ENCODE results near the gene CRB3. TPM values are rescaled to one million over a fixed set of nuclear protein-coding genes. Genes with fewer than 3 reads are reported as not detected.

CRB3 gene
- total RNA-seq, 2 donors from 2014 or later = 115 to 118 TPM

- no peak for TF ChIP-seq CTCF (IDR thresholded peaks at IDR 0.05)
- no peaks in the 10 kb centered on the region for H3K36me3 ChIP-seq
- intact Hi-C loops (cut with DNase I) = no loop called here
- H3K9me3 ChIP-seq = no peaks in the 10 kb centered on the region
- H3K9ac ChIP-seq (ENCODE audit: low read depth in 2 of 2, low read length in 2 of 2) = peak overlapping the region; percentile 87 to 91
- H3K27ac ChIP-seq = peak overlapping the region; percentile 79
- H3K4me1 ChIP-seq = no peaks in the 10 kb centered on the region
- no peaks in the 10 kb centered on the region for H3K27me3 ChIP-seq
- DNase-seq = no peak
- peak overlapping the region; percentile 57 for H3K4me3 ChIP-seq
Observed at GRCh38 chr19:6465006-6465405, 935 bp downstream of the CRB3 start.

- Histone ChIP-seq H3K36me3 (no peaks in the 10 kb centered on the region), H3K9me3 (no peaks in the 10 kb centered on the region), H3K27ac (no peak overlapping the region), H3K27me3 (no peaks in the 10 kb centered on the region), H3K4me1 (no peaks in the 10 kb centered on the region), H3K4me3 (peak overlapping the region; percentile 57), H3K9ac (ENCODE audit: low read depth in 2 of 2, low read length in 2 of 2) (peak overlapping the region in 1 of 2 donors; percentile 91)
- DNase-seq = no peak
- intact Hi-C loops (cut with DNase I) = no loop called here
- TF ChIP-seq CTCF (IDR thresholded peaks at IDR 0.05) = no peak
Observed at GRCh38 chr19:6465663-6466062, 1.6 kb downstream of the CRB3 start.

- no peak overlapping the region for H3K4me3 ChIP-seq
- no peaks in the 10 kb centered on the region for H3K27me3 ChIP-seq
- intact Hi-C loops (cut with DNase I) = no loop called here
- H3K9me3 ChIP-seq = no peaks in the 10 kb centered on the region
- H3K36me3 ChIP-seq = no peaks in the 10 kb centered on the region
- no peak for TF ChIP-seq CTCF (IDR thresholded peaks at IDR 0.05)
- DNase-seq = no peak
- no peaks in the 10 kb centered on the region for H3K4me1 ChIP-seq
- no peak overlapping the region for H3K9ac ChIP-seq (ENCODE audit: low read depth in 2 of 2, low read length in 2 of 2)
- no peak overlapping the region for H3K27ac ChIP-seq
Observed at GRCh38 chr19:6466526-6467248, 2.6 kb downstream of the CRB3 start.

- H3K4me1 ChIP-seq = no peaks in the 10 kb centered on the region
- DNase-seq = no peak
- H3K9me3 ChIP-seq = no peaks in the 10 kb centered on the region
- H3K4me3 ChIP-seq = no peak overlapping the region
- intact Hi-C loops (cut with DNase I) = no loop called here
- H3K27ac ChIP-seq = no peak overlapping the region
- H3K9ac ChIP-seq (ENCODE audit: low read depth in 2 of 2, low read length in 2 of 2) = no peak overlapping the region
- TF ChIP-seq CTCF (IDR thresholded peaks at IDR 0.05) = no peak
- H3K27me3 ChIP-seq = no peaks in the 10 kb centered on the region
- no peaks in the 10 kb centered on the region for H3K36me3 ChIP-seq
Observed at GRCh38 chr19:6467384-6467783, 3.3 kb downstream of the CRB3 start.

GRCh38 chr19:6470173-6470572 is 6.1 kb downstream of the CRB3 start:
- no peaks in the 10 kb centered on the region for H3K36me3 ChIP-seq
- H3K9me3 ChIP-seq = no peaks in the 10 kb centered on the region
- TF ChIP-seq CTCF (IDR thresholded peaks at IDR 0.05) = no peak
- H3K4me1 ChIP-seq = no peaks in the 10 kb centered on the region
- no peak overlapping the region for H3K9ac ChIP-seq (ENCODE audit: low read depth in 2 of 2, low read length in 2 of 2)
- H3K4me3 ChIP-seq = no peak overlapping the region
- no peak for DNase-seq
- intact Hi-C loops (cut with DNase I) = no loop called here
- no peak overlapping the region for H3K27ac ChIP-seq
- no peaks in the 10 kb centered on the region for H3K27me3 ChIP-seq

All from colonic mucosa (tissue), 4 donors.